SU-DHL-6 (cell line): Measurements from ENCODE around the gene R3HDM2.

ENCODE experiments used
- H2AFZ ChIP-seq: fragments of 200-600 bp; sonication (generic); 2 replicates; pipeline ENCODE4 v1.6.1; 2014; ENCODE audit warnings: low read depth, mild to moderate bottlenecking, moderate library complexity, mixed read lengths, antibody characterized with exemption, low read length; ENCODE audit not compliant: severe bottlenecking
- H3F3A ChIP-seq: fragments of 200-600 bp; shearing (Covaris generic); 2 replicates; pipeline ENCODE4 v1.6.0; 2016; ENCODE audit warnings: antibody characterized with exemption, mild to moderate bottlenecking; ENCODE audit not compliant: insufficient read depth
- H3K27ac ChIP-seq: fragments of 200-600 bp; sonication (generic); 2 replicates; pipeline ENCODE4 v1.5.1; 2016; ENCODE audit warnings: low read depth, mild to moderate bottlenecking, low read length, moderate library complexity, mixed read lengths
- H3K27me3 ChIP-seq: fragments of 200-600 bp; sonication (generic), shearing (Covaris generic); 2 replicates; pipeline ENCODE4 v1.6.0; 2014; ENCODE audit warnings: mild to moderate bottlenecking, low read length
- H3K36me3 ChIP-seq: fragments of 200-600 bp; sonication (generic); 2 replicates; pipeline ENCODE4 v1.6.1; 2014; ENCODE audit warnings: mild to moderate bottlenecking, low read length, mixed read lengths
- H3K4me2 ChIP-seq: fragments of 300-600, 200-600 bp; shearing (Covaris generic), sonication (generic); 2 replicates; pipeline ENCODE4 v1.6.0; 2014; ENCODE audit warnings: low read length, low read depth, mild to moderate bottlenecking; ENCODE audit not compliant: poor library complexity, severe bottlenecking
- H3K4me3 ChIP-seq: fragments of 200-600 bp; sonication (generic); 2 replicates; pipeline ENCODE4 v1.5.1; 2014; ENCODE audit warnings: antibody characterized with exemption, low read length, mild to moderate bottlenecking, mixed read lengths; ENCODE audit not compliant: insufficient read depth, poor library complexity, severe bottlenecking
- H3K79me2 ChIP-seq: fragments of 200-600 bp; sonication (generic); 2 replicates; pipeline ENCODE4 v1.6.1; 2014; ENCODE audit warnings: mild to moderate bottlenecking, low read length, moderate library complexity; ENCODE audit not compliant: insufficient read depth
- H3K9ac ChIP-seq: fragments of 200-600 bp; sonication (generic); 2 replicates; pipeline ENCODE4 v1.7.0; 2014; ENCODE audit warnings: mild to moderate bottlenecking, low read length
- H3K9me2 ChIP-seq: fragments of 200-600 bp; sonication (generic); replicated peaks from 2 replicates; pipeline ENCODE4 v1.6.1; 2014; ENCODE audit warnings: low read length; ENCODE audit not compliant: insufficient read depth
- H3K9me3 ChIP-seq: fragments of 200-600 bp; sonication (generic); 2 replicates; pipeline ENCODE4 v1.6.1; 2014; ENCODE audit warnings: low read length, mixed read lengths; ENCODE audit not compliant: insufficient read depth
- H4K20me1 ChIP-seq: fragments of 200-600 bp; sonication (generic); 2 replicates; pipeline ENCODE4 v1.6.1; 2014; ENCODE audit warnings: low read depth, mild to moderate bottlenecking, antibody characterized with exemption, low read length, moderate library complexity, mixed read lengths
- CTCF ChIP-seq: fragments of 200-600 bp; sonication (generic); IDR thresholded peaks from one replicate; pipeline ENCODE4 v1.5.1; 2017; ENCODE audit warnings: antibody characterized with exemption, mild to moderate bottlenecking, low read length, moderate library complexity; ENCODE audit not compliant: insufficient read depth, poor library complexity, severe bottlenecking
- EZH2phosphoT487 ChIP-seq: fragments of 200-600 bp; sonication (generic), shearing (Covaris generic); conservative IDR thresholded peaks from 2 replicates; pipeline ENCODE4 v1.6.1; 2018; ENCODE audit warnings: mild to moderate bottlenecking, antibody characterized with exemption, low read length, moderate library complexity, mixed read lengths

Gene R3HDM2

GRCh38 chr12:57439762-57440266 is 9.0 kb upstream of the R3HDM2 start:
- Histone ChIP-seq H3K27me3 (peaks cover 3% of the 10 kb centered on the region; the same call in 1 of the 2 replicates), H4K20me1 (no peaks in the 10 kb centered on the region), H3K4me3 (no peak overlapping the region), H3K36me3 (no peaks in the 10 kb centered on the region), H3K4me2 (no peak overlapping the region), H2AFZ (no peak overlapping the region), H3K27ac (no peak overlapping the region), H3K79me2 (no peaks in the 10 kb centered on the region), H3K9me3 (no peaks in the 10 kb centered on the region), H3K9ac (no peak overlapping the region), H3F3A (0 out of 2 replicates have a peak, but pooled peaks cover under 1% of the 10 kb centered on the region), H3K9me2 (no peaks in the 10 kb centered on the region)
- TF ChIP-seq EZH2phosphoT487 (no peak), CTCF (no peak)

- no peak overlapping the region for H2AFZ ChIP-seq
- H3K36me3 ChIP-seq, result no peaks in the 10 kb centered on the region
- H4K20me1 ChIP-seq, result no peaks in the 10 kb centered on the region
- no peaks in the 10 kb centered on the region for H3K9me3 ChIP-seq
- peaks cover 3% of the 10 kb centered on the region; the same call in 1 of the 2 replicates for H3K27me3 ChIP-seq
- H3K4me2 ChIP-seq, result no peak overlapping the region
- TF ChIP-seq CTCF, result no peak
- no peak for TF ChIP-seq EZH2phosphoT487
- no peaks in the 10 kb centered on the region for H3K9me2 ChIP-seq
- no peak overlapping the region for H3K9ac ChIP-seq
- no peaks in the 10 kb centered on the region for H3K79me2 ChIP-seq
- no peak overlapping the region for H3K4me3 ChIP-seq
- no peaks in the 10 kb centered on the region for H3F3A ChIP-seq
- no peak overlapping the region for H3K27ac ChIP-seq
Observed at GRCh38 chr12:57438400-57438799, 7.6 kb upstream of the R3HDM2 start.

- Histone ChIP-seq H3K36me3 (no peaks in the 10 kb centered on the region), H3K9me3 (no peaks in the 10 kb centered on the region), H3K9me2 (no peaks in the 10 kb centered on the region), H3K27me3 (no peaks in the 10 kb centered on the region), H3K79me2 (peaks cover under 1% of the 10 kb centered on the region; the same call in 1 of the 2 replicates), H3F3A (peaks cover 7% of the 10 kb centered on the region), H2AFZ (no peak overlapping the region), H4K20me1 (no peaks in the 10 kb centered on the region), H3K4me3 (no peak overlapping the region), H3K4me2 (no peak overlapping the region), H3K27ac (no peak overlapping the region), H3K9ac (no peak overlapping the region)
- TF ChIP-seq EZH2phosphoT487 (no peak), CTCF (no peak)
Observed at GRCh38 chr12:57435293-57435692, 4.5 kb upstream of the R3HDM2 start.
